SH-SY5Y (cell line): ENCODE data around the gene ZNF185.

Experiments used
- GATA2 ChIP-seq: IDR thresholded peaks from 2 replicates; pipeline ENCODE4 v1.6.1; 2011; ENCODE audit warnings: mild to moderate bottlenecking, low read depth, low read length
- GATA3 ChIP-seq: IDR thresholded peaks from 2 replicates; pipeline ENCODE4 v1.6.1; 2011; ENCODE audit warnings: low read depth, mild to moderate bottlenecking, low read length, moderate library complexity

DNA sequence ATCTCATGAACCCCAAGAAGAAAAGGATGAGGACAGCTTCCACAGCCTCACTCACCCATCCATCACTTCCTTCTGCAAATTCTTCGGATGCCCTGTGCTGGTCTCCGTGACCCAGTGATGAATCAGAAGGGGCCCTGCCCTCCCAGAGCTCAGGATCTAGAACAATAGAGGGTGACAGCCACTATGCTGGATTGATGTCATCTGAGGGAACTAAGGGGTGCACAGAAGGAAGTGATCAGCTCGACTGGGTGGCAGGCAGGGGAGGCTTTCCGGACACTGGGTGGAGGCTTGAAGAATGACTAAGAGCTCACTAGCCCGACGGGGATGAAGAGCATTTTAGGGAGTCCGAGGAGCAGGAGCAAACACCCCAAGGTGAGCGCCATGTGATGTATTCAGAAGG lies 1.4 kb upstream of the ZNF185 start:
- TF ChIP-seq GATA2 (no peak), GATA3 (no peak)
